Uterus (tissue), 2 donors: ENCODE results near the gene OASL.

ENCODE experiments used
- POLR2A ChIP-seq, 2 donors: fragments of 450-650 bp; IDR thresholded peaks; one replicate each; pipeline ENCODE4 v1.6.1; 2016; ENCODE audit warnings: antibody characterized with exemption in 2 of 2, mild to moderate bottlenecking in 1 of 2, moderate library complexity in 1 of 2
- TF ChIP-seq, protein P1 (sequence below), 4 experiments: fragments of 200-600 bp in 2 of 4; fragments of 450-650 bp in 2 of 4; sonication (generic) in 2 of 4; IDR thresholded peaks; one replicate each; pipeline ENCODE4 v1.5.1; 2016 to 2019; ENCODE audit warnings: antibody characterized with exemption in 4 of 4, mild to moderate bottlenecking in 2 of 4, moderate library complexity in 1 of 4

DNA sequence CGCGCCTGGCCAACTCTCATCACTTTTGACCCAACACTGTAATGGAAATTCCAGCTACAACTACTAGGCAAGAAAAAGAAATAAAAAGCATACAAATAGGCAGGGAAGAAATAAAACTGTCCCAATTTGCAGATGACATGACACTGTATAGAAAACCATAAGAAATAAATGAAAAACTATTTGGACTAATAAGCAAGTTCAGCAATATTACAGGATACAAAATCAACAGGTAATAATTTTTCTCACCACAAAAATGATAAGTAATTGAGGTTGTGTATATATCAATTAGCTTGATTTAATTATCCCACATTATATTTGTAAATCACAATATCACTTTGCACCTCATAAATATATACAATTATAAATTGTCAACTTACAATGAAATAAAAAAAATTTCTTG is 41.9 kb upstream of the OASL start:
- TF ChIP-seq POLR2A (IDR thresholded peaks at IDR 0.05), result no peak
- TF ChIP-seq, protein P1, sequence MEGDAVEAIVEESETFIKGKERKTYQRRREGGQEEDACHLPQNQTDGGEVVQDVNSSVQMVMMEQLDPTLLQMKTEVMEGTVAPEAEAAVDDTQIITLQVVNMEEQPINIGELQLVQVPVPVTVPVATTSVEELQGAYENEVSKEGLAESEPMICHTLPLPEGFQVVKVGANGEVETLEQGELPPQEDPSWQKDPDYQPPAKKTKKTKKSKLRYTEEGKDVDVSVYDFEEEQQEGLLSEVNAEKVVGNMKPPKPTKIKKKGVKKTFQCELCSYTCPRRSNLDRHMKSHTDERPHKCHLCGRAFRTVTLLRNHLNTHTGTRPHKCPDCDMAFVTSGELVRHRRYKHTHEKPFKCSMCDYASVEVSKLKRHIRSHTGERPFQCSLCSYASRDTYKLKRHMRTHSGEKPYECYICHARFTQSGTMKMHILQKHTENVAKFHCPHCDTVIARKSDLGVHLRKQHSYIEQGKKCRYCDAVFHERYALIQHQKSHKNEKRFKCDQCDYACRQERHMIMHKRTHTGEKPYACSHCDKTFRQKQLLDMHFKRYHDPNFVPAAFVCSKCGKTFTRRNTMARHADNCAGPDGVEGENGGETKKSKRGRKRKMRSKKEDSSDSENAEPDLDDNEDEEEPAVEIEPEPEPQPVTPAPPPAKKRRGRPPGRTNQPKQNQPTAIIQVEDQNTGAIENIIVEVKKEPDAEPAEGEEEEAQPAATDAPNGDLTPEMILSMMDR (IDR thresholded peaks at IDR 0.05), result no peak
